Stimulated activated CD8-positive, alpha-beta memory T cell treated with anti-CD3 and anti-CD28 coated beads, Interleukin-4, amount 100 ng/mL, for 48 hours (primary cell): ENCODE measurements around the gene LRMDA.

ENCODE experiments used
- DNase-seq: peaks from one replicate; pipeline ENCODE4 v3.0.0-alpha.2; 2020

Gene LRMDA

DNA sequence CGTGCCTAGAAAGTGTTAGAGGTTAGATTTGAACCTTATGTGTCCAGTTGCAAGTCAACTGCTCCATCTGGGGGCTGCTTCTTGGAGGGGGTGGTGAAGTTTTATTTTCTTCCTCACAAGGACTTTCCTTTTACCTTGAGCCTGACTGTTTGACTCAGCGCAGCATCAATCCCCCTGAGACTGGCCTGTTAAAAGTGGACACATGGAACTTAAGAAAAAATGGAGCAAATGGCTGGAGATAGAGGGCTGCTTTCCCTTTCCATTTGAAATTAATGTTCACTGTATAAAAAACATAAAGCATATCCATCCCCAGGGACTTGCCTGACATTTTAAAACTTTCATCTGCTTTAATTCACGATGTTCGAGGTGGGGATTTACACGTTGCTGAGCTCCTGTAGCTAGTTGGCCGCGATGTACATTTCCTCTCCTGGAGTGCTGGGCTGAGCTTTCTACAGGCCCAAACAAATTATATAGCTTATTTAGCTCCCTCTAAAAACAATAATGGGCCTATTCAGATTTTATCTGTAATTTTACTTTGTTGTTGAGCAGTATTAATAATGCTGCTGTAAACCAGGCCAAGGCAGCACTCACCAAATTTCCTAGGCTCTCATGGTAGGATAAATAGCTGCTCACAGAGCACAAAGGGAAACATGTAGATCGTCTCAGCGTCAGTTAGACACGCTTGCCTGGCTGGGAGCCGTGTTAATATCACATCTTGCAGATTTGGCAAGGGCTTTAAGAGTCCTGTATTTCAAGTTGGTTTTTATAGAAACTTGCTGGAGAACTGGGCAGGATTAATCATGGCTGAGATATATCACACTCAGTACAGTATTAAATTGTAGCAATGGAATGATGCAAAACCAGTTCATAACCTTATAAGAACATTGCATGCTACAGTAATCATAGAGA lies 251.5 kb downstream of the LRMDA start:
- no peak for DNase-seq

- no peak for DNase-seq
Observed at GRCh38 chr10:75685187-75685586, 253.8 kb downstream of the LRMDA start.

- DNase-seq: no peak
Observed at GRCh38 chr10:75688506-75689300, 257.3 kb downstream of the LRMDA start.

DNA sequence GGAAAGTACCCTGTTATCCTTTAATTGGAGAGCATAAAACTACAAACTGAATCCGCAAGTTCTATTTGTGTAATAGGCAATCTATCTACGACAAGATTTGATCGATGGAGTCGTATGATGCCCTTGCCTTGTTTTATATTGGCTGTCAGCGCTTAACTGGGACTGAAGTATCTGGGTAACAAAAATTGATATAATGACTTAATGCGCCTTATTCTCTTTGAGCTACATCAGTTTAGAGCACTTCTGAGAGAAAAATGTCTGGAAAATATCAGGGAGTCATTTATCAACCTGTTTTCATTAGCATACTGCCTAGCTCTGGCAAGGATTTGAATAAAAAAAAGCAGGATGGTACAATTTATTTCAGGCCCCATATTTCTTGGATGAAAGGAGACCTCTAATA lies 262.1 kb downstream of the LRMDA start:
- no peak for DNase-seq

DNA sequence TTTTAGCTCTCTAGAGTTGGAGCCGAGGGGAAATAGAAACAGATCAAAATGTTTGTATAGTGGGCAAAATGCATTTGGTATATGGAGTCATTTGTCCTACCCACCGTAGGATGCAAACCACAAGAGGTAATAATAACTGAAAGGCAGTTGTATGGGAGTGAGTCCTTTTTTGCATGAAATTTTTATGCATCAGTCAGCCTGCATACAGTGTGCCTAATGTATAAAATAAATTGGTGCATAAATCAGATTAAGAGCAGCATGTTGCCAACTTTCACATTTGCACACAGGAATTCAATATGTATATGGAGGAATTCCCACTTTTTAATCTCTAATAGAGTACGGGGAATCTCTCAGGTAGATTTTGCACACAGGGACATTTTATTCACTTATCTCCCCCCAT lies 262.8 kb downstream of the LRMDA start:
- no peak for DNase-seq

- no peak for DNase-seq
Observed at GRCh38 chr10:75694790-75695189, 263.4 kb downstream of the LRMDA start.

DNA sequence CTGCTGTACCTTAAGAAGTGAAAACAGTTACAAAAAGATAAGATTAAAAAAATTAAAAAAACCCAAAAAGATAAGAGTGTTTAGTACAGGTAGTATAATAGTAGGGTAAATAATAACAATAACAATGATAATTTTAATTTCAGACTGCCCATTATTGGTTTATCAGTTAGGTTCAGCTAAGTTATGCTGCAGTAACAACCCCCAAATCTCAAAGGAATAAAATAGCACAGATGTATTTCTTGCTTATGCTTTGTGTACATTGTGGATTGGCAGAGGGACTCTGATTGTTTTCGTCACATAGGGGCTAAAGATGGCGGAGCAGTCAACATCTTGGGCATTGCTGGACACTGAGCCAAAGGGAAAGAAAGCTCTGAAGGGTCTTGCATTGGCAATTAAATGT lies 264.6 kb downstream of the LRMDA start:
- no peak for DNase-seq

DNA sequence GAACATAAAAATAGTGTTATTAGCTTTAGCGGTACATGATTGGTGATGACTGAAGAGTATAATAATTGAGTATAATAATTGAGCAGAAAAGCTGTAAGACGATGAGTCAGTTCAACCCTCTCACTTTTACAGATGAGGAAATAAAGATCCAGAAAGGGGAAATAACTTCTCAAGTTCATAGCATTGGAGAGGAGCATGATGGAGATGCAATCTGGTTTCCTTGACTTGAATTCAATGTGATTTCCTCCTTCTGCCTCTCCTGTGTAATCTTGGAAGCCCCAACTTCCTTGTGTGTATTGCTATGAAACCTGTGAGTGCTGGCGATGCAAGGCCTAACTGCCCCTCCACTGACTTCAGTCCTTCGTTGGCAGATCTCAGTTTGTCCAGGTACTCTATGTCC lies 265.1 kb downstream of the LRMDA start:
- DNase-seq: no peak

DNA sequence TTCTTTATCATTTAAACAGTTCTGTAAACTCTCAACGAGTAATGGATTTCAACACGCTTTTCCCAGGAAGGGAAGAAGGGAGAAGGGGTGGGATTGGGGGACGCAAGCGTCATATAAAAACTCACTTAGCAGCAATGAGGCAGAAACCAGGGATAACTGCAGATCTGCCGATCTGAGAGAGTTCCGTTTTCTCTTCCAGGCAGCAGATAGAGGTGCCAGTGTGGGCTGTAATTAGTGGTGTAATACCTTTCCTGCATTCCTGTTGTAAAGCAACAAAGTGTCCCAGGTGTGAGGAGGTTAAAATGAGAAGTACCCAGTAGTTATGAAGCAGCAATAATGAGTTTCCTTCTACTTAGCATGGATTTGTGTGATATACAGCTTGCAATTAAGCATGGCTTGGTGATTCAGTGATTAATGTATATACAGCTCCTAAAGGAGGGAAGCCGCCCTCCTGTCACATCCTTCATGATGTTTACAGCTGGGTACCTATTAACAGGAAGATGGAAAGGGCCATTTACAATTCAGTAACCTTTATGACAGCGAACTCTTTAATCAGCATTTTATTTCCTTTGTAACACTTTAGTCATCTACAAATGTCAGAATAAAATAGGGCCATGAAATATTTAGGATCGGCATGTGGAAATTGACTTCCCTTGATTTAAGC lies 271.9 kb downstream of the LRMDA start:
- no peak for DNase-seq

DNA sequence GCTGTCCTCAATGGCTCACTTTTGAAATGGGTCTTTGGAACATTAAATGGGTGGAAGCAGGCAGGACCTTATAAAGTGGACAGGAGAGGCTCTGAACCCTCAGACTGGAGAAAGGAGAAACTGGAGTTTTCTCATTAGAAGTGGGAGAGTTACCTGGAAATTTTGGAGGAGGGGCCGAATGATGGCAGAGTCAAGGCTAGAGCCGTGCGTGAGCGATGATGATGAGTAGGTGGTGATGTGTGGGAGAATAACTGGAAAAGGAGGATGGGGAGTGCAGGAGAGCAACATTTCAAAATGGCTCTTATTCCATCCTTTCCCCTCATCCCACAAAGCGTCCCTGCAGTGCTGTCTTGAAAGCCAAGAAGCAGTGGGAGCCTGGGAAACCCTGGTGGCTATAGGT lies 274.0 kb downstream of the LRMDA start:
- DNase-seq: no peak

DNA sequence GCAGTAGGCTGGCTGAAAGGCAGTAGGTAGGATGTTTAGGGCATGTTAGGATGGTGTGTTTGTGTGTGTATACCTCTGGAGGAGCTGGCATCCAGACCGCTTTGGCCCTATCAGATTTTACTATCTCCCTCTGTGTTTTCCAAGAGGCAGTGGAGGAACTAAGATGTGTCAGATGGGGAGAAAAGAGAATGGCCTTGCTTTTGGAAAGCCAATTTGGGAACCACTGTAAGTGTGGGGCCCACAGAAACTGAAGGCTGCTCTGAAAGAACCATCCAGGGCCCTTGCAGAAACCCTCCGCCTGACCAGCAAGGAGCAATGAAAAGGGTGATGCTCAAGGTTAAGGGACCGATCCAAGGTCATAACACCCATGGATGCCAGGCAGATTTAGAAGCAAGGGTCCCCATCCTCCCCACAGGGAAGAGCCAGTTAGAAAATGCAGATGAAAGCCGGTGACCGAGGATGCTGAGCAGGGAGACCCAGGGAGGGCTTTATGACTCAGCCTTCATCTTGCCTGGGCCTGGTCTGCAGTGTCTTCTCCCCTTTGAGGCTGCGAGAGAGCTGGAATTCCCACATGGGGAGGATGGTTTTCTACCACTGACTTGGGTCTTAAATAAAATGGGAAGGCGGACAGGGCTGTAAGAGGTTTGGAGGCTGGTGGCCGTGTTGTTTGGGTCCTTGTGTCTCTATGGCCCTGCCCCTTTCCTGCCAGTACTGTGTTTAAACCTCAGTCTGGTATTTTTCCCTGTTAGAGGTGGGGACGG lies 275.8 kb downstream of the LRMDA start:
- DNase-seq: no peak

- no peak for DNase-seq
Observed at GRCh38 chr10:75708060-75708459, 276.6 kb downstream of the LRMDA start.

DNA sequence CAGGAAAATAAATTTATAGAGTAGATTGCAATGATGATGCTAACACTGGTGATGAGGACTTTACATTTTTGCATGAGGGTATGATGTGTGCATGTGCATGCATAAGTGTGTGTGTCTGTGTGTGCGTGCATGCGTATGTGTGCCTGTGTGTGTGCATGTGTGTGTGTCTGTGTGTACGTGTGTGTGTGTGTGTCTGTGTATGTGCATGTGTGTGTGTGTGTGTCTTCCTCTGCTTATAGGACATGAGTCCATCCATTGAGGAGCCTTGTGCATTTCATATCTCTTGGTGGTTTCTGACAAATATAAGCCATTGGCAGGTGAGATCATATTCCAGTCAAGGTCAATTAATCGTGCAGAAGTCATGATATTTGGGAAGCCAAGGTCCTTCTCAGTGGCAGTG lies 277.8 kb downstream of the LRMDA start:
- no peak for DNase-seq

GRCh38 chr10:75709811-75710210 lies 278.4 kb downstream of the LRMDA start:
- no peak for DNase-seq

- DNase-seq: no peak
Observed at GRCh38 chr10:75712242-75712880, 280.9 kb downstream of the LRMDA start.

- no peak for DNase-seq
Observed at GRCh38 chr10:75716506-75716905, 285.1 kb downstream of the LRMDA start.

DNA sequence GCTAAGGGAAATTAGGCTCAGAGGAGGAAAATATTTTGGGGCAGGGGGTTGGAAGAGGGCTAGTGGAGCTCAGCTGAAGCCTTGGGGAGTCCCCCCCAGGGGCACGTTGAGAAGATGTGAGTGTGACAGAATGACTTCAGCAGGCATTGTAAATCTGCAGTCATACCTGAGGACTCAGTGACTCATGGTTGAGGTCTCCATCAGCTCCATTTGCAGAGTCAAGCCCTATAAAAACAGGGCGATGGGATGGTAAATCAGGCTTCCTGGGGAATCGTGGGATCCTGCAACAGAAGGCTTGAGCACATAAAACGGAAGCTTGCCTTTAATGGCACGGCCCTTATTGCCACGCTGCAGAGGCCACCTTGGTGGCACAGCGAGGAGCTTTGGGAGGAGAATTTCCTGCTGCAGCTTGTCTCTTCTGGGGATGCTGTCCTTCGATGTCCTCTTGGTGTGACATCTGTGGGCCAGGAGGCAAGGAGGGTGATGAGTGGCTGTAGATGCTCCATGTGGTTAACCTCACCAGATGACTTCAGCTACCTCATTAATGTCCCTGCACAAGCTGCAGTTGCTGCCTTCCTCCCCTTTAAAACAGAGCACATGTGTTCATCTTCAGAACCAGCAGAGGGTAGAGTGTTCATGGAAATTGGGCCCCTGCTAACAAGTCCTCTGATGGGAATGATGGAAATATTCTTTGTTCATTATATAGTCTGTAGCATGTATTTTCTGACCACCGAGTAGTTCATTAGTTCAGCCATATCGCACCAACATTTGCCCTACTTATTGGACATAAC lies 285.9 kb downstream of the LRMDA start:
- no peak for DNase-seq

- DNase-seq: no peak
Observed at GRCh38 chr10:75718991-75719390, 287.6 kb downstream of the LRMDA start.

- no peak for DNase-seq
Observed at GRCh38 chr10:75720157-75720556, 288.7 kb downstream of the LRMDA start.

GRCh38 chr10:75722020-75722419 lies 290.6 kb downstream of the LRMDA start:
- no peak for DNase-seq

GRCh38 chr10:75722609-75723008 lies 291.2 kb downstream of the LRMDA start:
- no peak for DNase-seq
